Endothelial cell of umbilical vein (primary cell): ENCODE data around the gene OR8J1. TPM values are rescaled to one million over a fixed set of nuclear protein-coding genes. Genes with fewer than 3 reads are reported as not detected.

Source experiments
- BruUV-seq: library from RNA; stranded (reverse); fragments of 400-500 nt; replicated peaks from 2 replicates; lab custom pipeline; 2021; lab: Mats Ljungman, UMichigan
- CTCF ChIA-PET: fragments of 300-600, 350-600 bp; sonication (Branson Sonifier 250); formaldehyde crosslinking; loops from one replicate; lab custom pipeline; 2021; ENCODE audit warnings: antibody characterized with exemption, inconsistent platforms; lab: Charles Lee
- POLR2A ChIA-PET: fragments of 300-600, 350-600 bp; sonication (Branson Sonifier 250); formaldehyde crosslinking; loops from one replicate; lab custom pipeline; 2021; ENCODE audit warnings: antibody characterized with exemption, inconsistent platforms; lab: Charles Lee
- DNase-seq: peaks from one replicate; pipeline ENCODE4 v3.0.0-alpha.2; 2011; ENCODE audit warnings: low read depth, low spot score
- FAIRE-seq: peaks from 2 replicates; lab custom pipeline; 2011; peaks lifted over from hg19 to GRCh38; lab: Jason Lieb, UNC
- H2AFZ ChIP-seq: 2 replicates; pipeline ENCODE4 v1.6.0; 2012; ENCODE audit warnings: low read depth, low read length, control low read depth, inconsistent platforms
- H3K27ac ChIP-seq: 2 replicates; pipeline ENCODE4 v1.5.1; 2011; ENCODE audit warnings: low read depth, mild to moderate bottlenecking, control low read depth, low read length, moderate library complexity; ENCODE audit not compliant: insufficient read depth
- H3K27me3 ChIP-seq, 2 experiments: 2 replicates each; pipeline versions ENCODE4 v1.6.0 to v1.6.1; 2011; ENCODE audit warnings: low read length in 2 of 2, mixed read lengths in 1 of 2; ENCODE audit not compliant: control insufficient read depth in 2 of 2, insufficient read depth in 2 of 2
- H3K36me3 ChIP-seq, 2 experiments: 2 replicates in 1 of 2; 3 replicates in 1 of 2; pipeline ENCODE4 v1.5.1; 2011; ENCODE audit warnings: low read length in 2 of 2, mild to moderate bottlenecking in 1 of 2, moderate library complexity in 1 of 2; ENCODE audit not compliant: control insufficient read depth in 2 of 2, insufficient read depth in 2 of 2; ENCODE audit errors: extremely low read depth in 1 of 2
- H3K4me1 ChIP-seq: 3 replicates; pipeline ENCODE4 v1.5.1; 2011; ENCODE audit warnings: mild to moderate bottlenecking, low read length; ENCODE audit not compliant: control insufficient read depth, insufficient read depth; ENCODE audit errors: extremely low read depth
- H3K4me2 ChIP-seq: 2 replicates; pipeline ENCODE4 v1.6.1; 2011; ENCODE audit warnings: low read length, control low read depth, mixed read lengths; ENCODE audit not compliant: insufficient read depth
- H3K4me3 ChIP-seq, 3 experiments: fragments of 200-600 bp in 1 of 3; sonication (generic), shearing (Covaris generic) in 1 of 3; replicated peaks in 1 of 3; 2 replicates each; pipeline ENCODE4 v1.5.1; 2011 to 2016; ENCODE audit warnings: control low read depth in 3 of 3, low read length in 3 of 3, mild to moderate bottlenecking in 2 of 3, inconsistent platforms in 1 of 3, low read depth in 1 of 3, moderate library complexity in 1 of 3; ENCODE audit not compliant: insufficient read depth in 1 of 3
- H3K79me2 ChIP-seq: 2 replicates; pipeline ENCODE4 v1.6.0; 2012; ENCODE audit warnings: low read length, inconsistent platforms; ENCODE audit not compliant: control insufficient read depth, insufficient read depth
- H3K9ac ChIP-seq: replicated peaks from 2 replicates; pipeline ENCODE3; 2011; ENCODE audit warnings: low read length, control low read depth; ENCODE audit not compliant: insufficient read depth; ENCODE audit errors: extremely low read depth
- H3K9me1 ChIP-seq: replicated peaks from 3 replicates; pipeline ENCODE4 v1.6.0; 2011; ENCODE audit warnings: mild to moderate bottlenecking, low read length; ENCODE audit not compliant: control insufficient read depth, insufficient read depth; ENCODE audit errors: extremely low read depth
- H3K9me3 ChIP-seq: replicated peaks from 2 replicates; pipeline ENCODE4 v1.5.1; 2012; ENCODE audit warnings: low read length, inconsistent platforms; ENCODE audit not compliant: control insufficient read depth, insufficient read depth
- H4K20me1 ChIP-seq: replicated peaks from 2 replicates; pipeline ENCODE3; 2011; ENCODE audit warnings: mild to moderate bottlenecking, low read length; ENCODE audit not compliant: control insufficient read depth, insufficient read depth; ENCODE audit errors: extremely low read depth
- EZH2 ChIP-seq: IDR thresholded peaks from 2 replicates; pipeline ENCODE4 v1.6.1; 2012; ENCODE audit warnings: borderline replicate concordance, low read depth, mild to moderate bottlenecking, moderate library complexity, low read length, inconsistent platforms; ENCODE audit not compliant: severe bottlenecking
- FOS ChIP-seq: IDR thresholded peaks from 2 replicates; pipeline ENCODE4 v1.6.1; 2011; ENCODE audit warnings: mild to moderate bottlenecking, low read length, moderate library complexity, borderline replicate concordance; ENCODE audit not compliant: insufficient read depth
- GATA2 ChIP-seq: IDR thresholded peaks from 2 replicates; pipeline ENCODE4 v1.7.0; 2011; ENCODE audit warnings: low read depth, mild to moderate bottlenecking, moderate library complexity, mixed read lengths, low read length; ENCODE audit not compliant: insufficient read length, insufficient read depth
- JUN ChIP-seq: IDR thresholded peaks from 2 replicates; pipeline ENCODE4 v1.6.1; 2011; ENCODE audit warnings: borderline replicate concordance, low read depth; ENCODE audit not compliant: insufficient read length, insufficient read depth
- MYC ChIP-seq: IDR thresholded peaks from one replicate; pipeline ENCODE4 v1.6.1; 2011; ENCODE audit warnings: mild to moderate bottlenecking, low read depth, low read length
- POLR2A ChIP-seq: IDR thresholded peaks from 2 replicates; pipeline ENCODE4 v1.6.1; 2012; ENCODE audit warnings: low read depth, mild to moderate bottlenecking, control low read depth, low read length
- POLR2AphosphoS5 ChIP-seq: IDR thresholded peaks from 2 replicates; pipeline ENCODE4 v1.6.1; 2012; ENCODE audit warnings: low read depth, mild to moderate bottlenecking, control low read depth, low read length, moderate library complexity; ENCODE audit not compliant: insufficient read depth
- dilution Hi-C: fragments of 300-500 bp; cut with MboI; formaldehyde crosslinking; loops from one replicate; pipeline ENCODE4 v1.15.0; 2019; ENCODE audit warnings: low sequenced_read_pairs; ENCODE audit not compliant: extremely low pct_ligation_motif_present
- intact Hi-C: fragments of 100-400 bp; cut with micrococcal nuclease; formaldehyde crosslinking; loops from one replicate; pipeline ENCODE4 v1.10.0; 2022
- polyA plus RNA-seq, 4 experiments: library from polyadenylated mRNA; depleted of rRNA in 3 of 4; stranded (reverse) in 3 of 4; unstranded in 1 of 4; fragments of >200 nt; gene quantifications; 2 replicates each; pipeline versions ENCODE4 v1.2.1 to v1.2.3, GENCODE V29; 2011 to 2012; ENCODE audit warnings: missing spikeins in 1 of 4
- total RNA-seq: library from RNA; stranded (reverse); gene quantifications from 2 replicates; pipeline ENCODE4 v1.2.3, GENCODE V29; 2021
- TF ChIP-seq, protein P1 (sequence below): IDR thresholded peaks from 2 replicates; pipeline ENCODE4 v1.6.1; 2011; ENCODE audit not compliant: insufficient read depth, insufficient read length
- TF ChIP-seq, protein P2 (sequence below), 2 donors: IDR thresholded peaks; 1 replicate in 1 of 2; 2 replicates in 1 of 2; pipeline ENCODE4 v1.5.1; 2011; ENCODE audit warnings: low read length in 2 of 2, mild to moderate bottlenecking in 2 of 2, moderate library complexity in 2 of 2, control low read depth in 1 of 2, inconsistent platforms in 1 of 2, low read depth in 1 of 2; ENCODE audit not compliant: insufficient read depth in 1 of 2; ENCODE audit errors: extremely low read depth in 1 of 2

OR8J1 gene
- total and polyA plus RNA-seq, 2 donors (not counting 3 experiments of a cell fraction or from before 2014, with no cell fraction given), result not detected

DNA sequence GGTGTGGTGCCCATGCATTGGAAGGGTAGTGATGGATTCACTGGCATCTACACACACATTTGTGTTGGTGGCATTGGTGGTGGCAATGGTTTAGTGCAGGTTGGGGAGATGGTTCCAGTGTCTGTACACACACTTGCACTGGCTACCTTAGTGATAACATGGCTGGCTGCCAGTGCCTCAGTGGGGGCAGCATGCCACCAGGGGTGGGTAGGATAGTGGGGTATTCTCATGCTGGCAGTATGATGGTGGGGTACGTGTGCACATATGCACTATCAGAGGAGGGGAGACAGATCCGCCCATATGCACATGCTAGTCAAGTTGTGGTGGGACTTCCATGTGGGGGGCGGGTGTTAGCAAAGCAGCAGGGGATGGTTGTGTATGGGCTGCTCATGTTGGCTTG is 46.3 kb upstream of the OR8J1 start:
- intact Hi-C loops, result no loop called here
- peaks cover 8% of the 10 kb centered on the region for H3K9me3 ChIP-seq
- DNase-seq, result no peak

More for the DNA sequence above, 46.3 kb upstream of the OR8J1 start:
- CTCF ChIA-PET, result no interaction called here
- Histone ChIP-seq H4K20me1 (no peaks in the 10 kb centered on the region), H3K79me2 (no peaks in the 10 kb centered on the region), H3K9ac (no peak overlapping the region), H3K27ac (no peak overlapping the region), H3K36me3 (no peaks in the 10 kb centered on the region), H3K4me3 (no peak overlapping the region), H3K27me3 (no peaks in the 10 kb centered on the region), H3K9me1 (no peaks in the 10 kb centered on the region), H3K4me1 (no peaks in the 10 kb centered on the region), H3K4me2 (no peak overlapping the region), H2AFZ (no peak overlapping the region)
- FAIRE-seq, result no peak
- POLR2A ChIA-PET, result no interaction called here
- dilution Hi-C loops, result no loop called here
- BruUV-seq, result no TSS peak
- TF ChIP-seq MYC (no peak), POLR2AphosphoS5 (no peak), POLR2A (no peak), EZH2 (no peak), GATA2 (no peak), FOS (no peak), JUN (no peak)
- TF ChIP-seq, protein P1, sequence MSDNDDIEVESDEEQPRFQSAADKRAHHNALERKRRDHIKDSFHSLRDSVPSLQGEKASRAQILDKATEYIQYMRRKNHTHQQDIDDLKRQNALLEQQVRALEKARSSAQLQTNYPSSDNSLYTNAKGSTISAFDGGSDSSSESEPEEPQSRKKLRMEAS, result no peak
- TF ChIP-seq, protein P2, sequence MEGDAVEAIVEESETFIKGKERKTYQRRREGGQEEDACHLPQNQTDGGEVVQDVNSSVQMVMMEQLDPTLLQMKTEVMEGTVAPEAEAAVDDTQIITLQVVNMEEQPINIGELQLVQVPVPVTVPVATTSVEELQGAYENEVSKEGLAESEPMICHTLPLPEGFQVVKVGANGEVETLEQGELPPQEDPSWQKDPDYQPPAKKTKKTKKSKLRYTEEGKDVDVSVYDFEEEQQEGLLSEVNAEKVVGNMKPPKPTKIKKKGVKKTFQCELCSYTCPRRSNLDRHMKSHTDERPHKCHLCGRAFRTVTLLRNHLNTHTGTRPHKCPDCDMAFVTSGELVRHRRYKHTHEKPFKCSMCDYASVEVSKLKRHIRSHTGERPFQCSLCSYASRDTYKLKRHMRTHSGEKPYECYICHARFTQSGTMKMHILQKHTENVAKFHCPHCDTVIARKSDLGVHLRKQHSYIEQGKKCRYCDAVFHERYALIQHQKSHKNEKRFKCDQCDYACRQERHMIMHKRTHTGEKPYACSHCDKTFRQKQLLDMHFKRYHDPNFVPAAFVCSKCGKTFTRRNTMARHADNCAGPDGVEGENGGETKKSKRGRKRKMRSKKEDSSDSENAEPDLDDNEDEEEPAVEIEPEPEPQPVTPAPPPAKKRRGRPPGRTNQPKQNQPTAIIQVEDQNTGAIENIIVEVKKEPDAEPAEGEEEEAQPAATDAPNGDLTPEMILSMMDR (IDR thresholded peaks at IDR 0.05; ENCODE audit: extremely low read depth in 1 of 2, insufficient read depth in 1 of 2, low read depth in 1 of 2, low read length in 2 of 2), result no peak
